EH (cell line): ENCODE data around the gene ACSM2A.
"Not testable (repeated sequence)": the region's sequence is repeated elsewhere in the genome, so short reads cannot be mapped to it uniquely, and the experiment has no call there.

Experiments used
- DNase-seq: peaks from one replicate; pipeline ENCODE4 v3.0.0-alpha.2; 2015; ENCODE audit warnings: low read depth

The ACSM2A gene

GRCh38 chr16:20451364-20451763 lies at the start of gene ACSM2A:
Gene ACSM2A (plus strand): TSS chr16:20451521. CDS start chr16:20460115, 8,594 bp downstream.
- DNase-seq, result not testable (repeated sequence)

- DNase-seq, result no peak
Measured at GRCh38 chr16:20402651-20403050, 48.7 kb upstream of the ACSM2A start.

GRCh38 chr16:20404637-20405036 lies 46.7 kb upstream of the ACSM2A start, which contains the start of gene PDILT:
Gene PDILT (minus strand): TSS chr16:20404737. CDS start chr16:20399300, 5,437 bp downstream.
- no peak for DNase-seq

GRCh38 chr16:20409398-20410120 lies 41.8 kb upstream of the ACSM2A start, which contains the start of gene ACSM5:
Gene ACSM5 (plus strand): TSS chr16:20409534. CDS start chr16:20411485, 1,951 bp downstream.
- DNase-seq, result peak; percentile 33

DNA sequence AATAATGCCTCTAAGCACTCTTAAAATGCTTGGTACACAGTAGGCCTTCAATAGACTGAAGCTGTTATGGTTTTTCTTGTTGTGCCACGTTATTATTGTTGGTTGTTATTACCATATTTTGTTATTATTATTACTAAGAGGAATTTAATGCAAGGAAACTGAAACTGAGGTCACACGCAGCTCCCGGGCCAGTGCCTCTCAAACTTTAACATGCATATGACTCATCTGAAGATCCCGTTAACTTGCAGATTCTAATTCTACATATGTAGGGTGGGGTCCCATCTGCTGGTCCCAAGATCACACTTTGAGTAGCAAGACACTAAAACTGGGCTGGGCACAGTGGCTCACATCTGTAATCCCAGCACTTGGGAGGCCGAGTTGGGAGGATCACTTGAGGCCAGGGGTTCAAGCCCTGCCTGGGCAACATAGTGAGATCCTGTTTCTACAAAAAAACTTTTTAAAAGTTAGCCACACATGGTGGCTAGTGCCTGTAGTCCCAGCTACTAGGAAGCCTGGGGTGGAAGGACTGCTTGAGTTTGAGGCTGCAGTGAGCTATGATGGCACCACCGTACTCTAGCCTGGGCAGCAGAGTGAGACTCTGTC lies 41.1 kb upstream of the ACSM2A start:
- peak; percentile 46 for DNase-seq

- DNase-seq, result no peak
Measured at GRCh38 chr16:20411055-20411454, 40.3 kb upstream of the ACSM2A start.

DNA sequence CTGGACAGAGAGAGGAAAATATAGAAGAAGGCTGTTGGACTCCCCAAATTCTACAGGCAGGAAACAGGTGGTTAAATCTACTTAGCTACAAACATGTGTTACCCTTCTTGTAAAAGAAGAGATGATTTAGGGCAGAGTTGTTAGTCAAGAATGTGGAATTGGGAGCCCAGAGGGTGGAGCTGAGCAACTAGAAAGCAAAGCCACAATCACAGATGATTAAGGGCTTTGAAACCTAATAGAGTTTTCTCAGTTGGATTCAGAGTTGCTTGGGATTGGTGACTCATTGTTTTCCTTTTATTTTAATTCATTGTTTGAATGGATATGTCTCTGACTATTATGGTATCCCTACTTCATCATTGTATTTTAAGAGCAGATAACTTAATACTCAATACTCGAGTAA lies 35.8 kb upstream of the ACSM2A start:
- DNase-seq, result peak; percentile 52

GRCh38 chr16:20419093-20419492 lies 32.2 kb upstream of the ACSM2A start:
- not testable (repeated sequence) for DNase-seq

GRCh38 chr16:20421748-20422147 lies 29.6 kb upstream of the ACSM2A start:
- DNase-seq, result not testable (repeated sequence)

- not testable (repeated sequence) for DNase-seq
Measured at GRCh38 chr16:20423772-20424128, 27.6 kb upstream of the ACSM2A start.

DNA sequence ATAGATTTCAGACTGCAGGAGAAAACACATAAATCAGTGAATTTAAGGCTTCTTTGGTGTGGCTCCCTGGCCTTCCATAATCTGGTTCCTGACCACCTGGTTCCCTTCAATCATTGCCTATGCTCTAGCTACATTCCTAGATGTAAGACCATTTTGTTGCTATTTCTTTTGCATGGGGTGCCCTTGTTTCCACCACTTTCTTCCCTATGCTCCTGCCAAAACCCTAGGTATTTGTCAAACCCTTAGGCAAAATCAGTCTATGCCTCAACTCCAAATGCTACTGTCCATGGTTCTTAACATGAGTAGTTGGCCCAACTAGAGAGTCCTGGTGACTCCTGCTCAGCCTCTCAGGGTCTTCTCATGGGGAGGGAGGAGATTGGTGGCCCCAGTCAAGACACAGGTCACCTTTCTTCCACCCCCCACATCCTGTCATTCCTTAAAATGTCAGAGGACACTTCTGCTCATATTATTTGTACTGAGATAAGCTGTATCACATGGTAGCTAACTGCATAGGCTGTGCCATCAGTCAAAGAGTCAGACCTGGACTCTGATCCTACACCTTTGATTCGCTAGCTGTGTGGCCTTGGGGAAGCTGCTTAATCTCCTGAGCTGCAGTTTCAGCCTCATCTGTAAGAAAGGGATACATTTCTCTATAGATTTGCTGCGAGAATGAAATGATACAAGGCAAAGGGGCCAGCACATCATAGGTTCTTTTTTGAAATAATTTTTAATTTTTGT lies 27.0 kb upstream of the ACSM2A start:
- DNase-seq, result no peak

DNA sequence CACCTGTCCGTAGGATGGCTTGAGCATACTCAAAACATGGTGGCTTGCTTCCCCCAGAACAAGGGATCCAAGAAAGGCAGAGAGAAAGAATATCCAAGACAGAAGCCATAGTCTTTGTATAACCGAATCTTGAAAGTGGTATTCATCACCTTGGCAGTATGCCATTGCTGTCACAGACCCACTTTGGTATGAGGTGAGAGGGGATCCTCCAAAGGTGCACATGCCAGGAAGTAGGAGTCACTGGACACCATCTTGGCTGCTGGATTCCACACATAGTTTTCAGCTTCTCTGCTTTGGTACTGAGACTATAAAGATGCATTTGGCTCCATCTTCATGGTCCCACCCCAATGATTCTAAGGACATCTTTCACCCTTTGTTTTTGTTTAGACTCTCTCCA lies 23.9 kb upstream of the ACSM2A start:
- peak; percentile 4 for DNase-seq

DNA sequence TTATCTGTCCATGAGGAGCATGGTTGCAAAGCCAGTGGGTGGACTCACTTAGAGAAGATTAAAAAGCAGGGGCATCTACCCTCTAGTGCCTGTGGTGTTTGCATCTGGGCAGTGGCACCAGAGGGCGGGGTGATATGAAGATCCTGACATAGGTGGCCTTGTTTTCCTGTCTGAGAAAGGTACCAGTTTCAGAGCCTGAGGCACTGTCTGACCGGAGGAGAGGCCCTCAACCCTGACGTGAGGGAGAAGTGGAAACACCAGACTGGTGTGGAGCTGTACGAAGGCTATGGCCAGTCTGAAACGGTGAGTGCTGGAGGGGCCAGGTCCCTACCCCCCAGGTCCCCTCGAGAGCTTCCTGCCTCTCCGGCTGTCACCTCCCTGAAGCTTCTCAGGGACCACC lies 21.8 kb upstream of the ACSM2A start:
- DNase-seq, result not testable (repeated sequence)

GRCh38 chr16:20430480-20430879 lies 20.8 kb upstream of the ACSM2A start:
- DNase-seq, result not testable (repeated sequence)

GRCh38 chr16:20430948-20431347 lies 20.4 kb upstream of the ACSM2A start:
- DNase-seq, result no peak

- not testable (repeated sequence) for DNase-seq
Measured at GRCh38 chr16:20438950-20439349, 12.4 kb upstream of the ACSM2A start.

DNA sequence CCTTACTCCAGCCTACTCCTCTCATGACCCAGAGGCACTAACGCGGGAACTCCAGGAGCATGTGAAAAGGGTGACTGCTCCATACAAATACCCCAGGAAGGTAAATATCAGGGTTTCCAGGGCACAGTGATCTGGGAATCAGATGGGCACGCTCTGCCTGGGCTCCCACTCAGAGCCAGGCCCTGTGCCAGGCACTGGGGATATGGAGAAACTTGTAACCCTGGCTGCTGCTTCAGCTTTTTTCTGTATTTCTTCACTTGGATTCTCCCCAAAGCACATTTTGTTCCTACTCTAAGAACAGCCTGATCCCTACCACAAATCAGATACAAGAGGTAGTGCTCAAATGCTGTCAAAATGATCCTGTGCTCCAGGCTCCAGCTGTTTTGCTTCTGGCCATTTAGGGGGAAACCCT lies 11.5 kb upstream of the ACSM2A start:
- DNase-seq, result not testable (repeated sequence)

DNA sequence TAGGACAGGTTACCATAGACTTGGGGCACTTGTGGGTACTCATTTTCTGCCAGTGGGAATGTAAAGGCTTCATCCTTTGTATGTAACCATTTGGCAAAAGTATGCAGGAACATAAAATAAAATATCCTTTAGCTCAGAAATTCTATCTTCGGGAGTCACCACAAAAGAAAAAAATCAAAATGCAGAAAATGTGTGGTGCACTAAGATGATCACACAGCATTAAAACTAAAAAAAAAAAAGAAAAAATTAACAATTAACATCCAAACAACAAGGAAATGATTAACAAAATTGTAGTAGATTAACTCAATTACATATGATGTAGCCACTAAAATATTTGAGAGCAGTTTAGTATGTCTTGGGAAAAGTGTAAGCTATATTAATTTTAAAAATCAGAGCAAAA lies 10.6 kb upstream of the ACSM2A start:
- DNase-seq, result not testable (repeated sequence)

GRCh38 chr16:20441191-20441590 lies 10.1 kb upstream of the ACSM2A start:
- DNase-seq, result peak; percentile 17

- not testable (repeated sequence) for DNase-seq
Measured at GRCh38 chr16:20441859-20442258, 9.5 kb upstream of the ACSM2A start.

GRCh38 chr16:20446652-20447393 lies 4.5 kb upstream of the ACSM2A start:
- DNase-seq, result not testable (repeated sequence)

DNA sequence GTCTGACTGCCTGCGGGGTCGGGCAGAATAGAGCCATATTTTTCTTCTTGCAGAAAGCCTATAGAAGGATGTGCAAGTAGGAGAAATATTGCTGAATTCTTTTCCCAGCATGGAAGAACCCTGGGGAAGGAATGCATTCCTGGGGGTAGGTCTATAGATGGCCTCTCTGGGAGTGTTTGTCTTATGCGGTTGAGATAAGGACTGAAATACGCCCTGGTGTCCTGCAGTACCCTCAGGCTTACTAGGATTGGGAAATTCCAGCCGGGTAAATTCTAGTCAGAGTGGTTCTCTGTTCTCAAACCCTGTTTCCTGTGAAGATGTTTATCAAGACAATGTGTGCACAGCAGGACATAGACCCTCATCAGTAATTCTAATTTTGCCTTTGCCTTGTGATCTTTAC lies 2.3 kb downstream of the ACSM2A start:
- DNase-seq, result not testable (repeated sequence)
